Stimulated activated CD4-positive, alpha-beta T cell treated with anti-CD3 and anti-CD28 coated beads, Interleukin-12 subunit alpha, Interleukin-12 subunit beta, amount 100 ng/mL, for 48 hours (primary cell): ENCODE measurements around the gene SBF2.
"Not testable (repeated sequence)": the region's sequence is repeated elsewhere in the genome, so short reads cannot be mapped to it uniquely, and the experiment has no call there.

Source experiments
- DNase-seq, 3 donors: peaks; one replicate each; pipeline ENCODE4 v3.0.0-alpha.2; 2020; ENCODE audit warnings: low read depth in 2 of 3, low spot score in 1 of 3

The SBF2 gene

GRCh38 chr11:9758637-9759518, 535.1 kb downstream of the SBF2 start:
- DNase-seq, result peak; percentile 32 to 57 (median 46)

GRCh38 chr11:9757809-9758636, 536.0 kb downstream of the SBF2 start:
- DNase-seq, result peak; percentile 85 to 93 (median 87)

DNA sequence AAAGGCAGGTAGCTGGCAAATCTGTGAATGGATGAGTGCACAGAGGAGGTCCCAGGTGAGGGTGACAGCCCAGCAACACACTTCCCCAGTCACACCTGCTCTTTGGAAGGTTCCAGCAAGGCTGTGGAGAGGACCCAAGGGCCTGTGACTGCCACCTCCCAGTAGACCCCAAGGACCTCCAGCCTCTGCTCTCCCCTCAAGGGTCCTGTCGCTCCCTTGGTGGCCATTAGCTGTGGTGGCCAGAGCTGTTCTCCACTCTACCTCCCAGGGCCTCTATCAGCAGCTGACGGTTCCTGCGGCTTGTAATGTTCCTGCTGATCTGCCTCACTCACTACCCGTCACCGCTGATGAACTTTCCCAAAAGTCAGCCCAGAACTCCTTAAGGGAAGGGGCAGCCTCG, 537.1 kb downstream of the SBF2 start:
- DNase-seq, result no peak

DNA sequence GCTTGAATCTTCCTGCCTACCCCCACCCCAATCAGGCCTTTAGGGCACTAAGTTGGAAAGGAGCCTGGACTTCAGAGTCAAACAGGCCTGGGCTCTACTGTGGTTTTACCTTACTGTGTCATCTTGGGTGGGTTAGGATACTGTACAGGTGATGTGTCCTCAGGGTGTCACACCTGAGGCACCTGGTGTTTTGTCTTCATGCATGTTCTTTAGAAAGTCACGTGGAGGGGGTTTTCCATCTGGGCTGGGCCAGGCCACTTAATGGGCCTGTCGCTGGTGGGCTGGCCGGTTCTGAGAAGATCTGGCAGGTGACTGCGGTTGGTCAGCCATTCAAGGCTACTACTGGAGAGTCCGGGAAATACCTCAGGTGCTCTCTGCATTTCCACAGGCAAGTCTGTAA, 537.6 kb downstream of the SBF2 start:
- DNase-seq, result no peak

GRCh38 chr11:9755561-9756185, 538.3 kb downstream of the SBF2 start:
- DNase-seq, result no peak

DNA sequence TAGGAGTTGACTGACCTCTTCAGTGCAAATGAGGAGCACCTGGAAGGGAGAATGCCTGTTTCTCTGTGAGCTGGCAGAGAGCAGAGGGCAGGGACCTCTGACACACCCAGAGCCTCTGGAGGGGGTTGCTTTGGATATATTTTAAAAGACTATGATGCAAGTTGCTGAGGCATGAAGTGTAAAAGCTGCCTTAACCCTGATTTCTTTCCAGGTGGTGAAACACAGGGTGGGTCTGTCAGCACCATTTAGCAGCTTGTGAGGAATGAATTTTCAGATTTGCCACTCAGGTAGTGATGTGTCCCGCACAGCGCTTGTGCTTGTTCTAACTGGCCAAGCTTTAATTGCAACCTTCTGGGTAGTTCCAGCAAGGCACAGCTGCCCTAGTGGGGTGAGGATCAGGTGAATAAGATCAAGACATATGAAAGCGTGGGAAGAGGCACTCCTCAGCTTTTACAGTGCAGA, 540.0 kb downstream of the SBF2 start:
- no peak for DNase-seq

- DNase-seq, result no peak
Observed at GRCh38 chr11:9753021-9753420, 541.0 kb downstream of the SBF2 start.

- DNase-seq, result no peak
Observed at GRCh38 chr11:9752091-9752490, 541.9 kb downstream of the SBF2 start.

DNA sequence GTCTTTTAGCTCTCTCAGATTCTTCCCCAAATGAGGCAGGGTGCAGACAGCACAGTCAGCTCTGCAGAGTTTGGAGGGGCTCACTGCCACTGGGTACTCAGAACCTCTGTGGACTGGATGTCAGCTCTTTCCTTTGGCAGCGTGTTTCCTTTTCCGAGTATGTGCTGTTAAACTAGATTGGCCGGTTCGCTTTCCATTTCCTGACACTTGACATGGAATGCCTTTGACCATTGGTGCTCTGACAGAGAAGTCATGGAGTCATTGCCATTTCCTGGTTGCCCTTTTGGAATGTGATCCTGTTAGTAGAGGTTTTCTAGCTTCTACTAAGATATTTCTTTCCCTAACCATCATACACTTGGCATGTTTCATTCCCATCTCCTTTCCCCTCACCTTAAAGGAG, 543.5 kb downstream of the SBF2 start:
- no peak for DNase-seq

DNA sequence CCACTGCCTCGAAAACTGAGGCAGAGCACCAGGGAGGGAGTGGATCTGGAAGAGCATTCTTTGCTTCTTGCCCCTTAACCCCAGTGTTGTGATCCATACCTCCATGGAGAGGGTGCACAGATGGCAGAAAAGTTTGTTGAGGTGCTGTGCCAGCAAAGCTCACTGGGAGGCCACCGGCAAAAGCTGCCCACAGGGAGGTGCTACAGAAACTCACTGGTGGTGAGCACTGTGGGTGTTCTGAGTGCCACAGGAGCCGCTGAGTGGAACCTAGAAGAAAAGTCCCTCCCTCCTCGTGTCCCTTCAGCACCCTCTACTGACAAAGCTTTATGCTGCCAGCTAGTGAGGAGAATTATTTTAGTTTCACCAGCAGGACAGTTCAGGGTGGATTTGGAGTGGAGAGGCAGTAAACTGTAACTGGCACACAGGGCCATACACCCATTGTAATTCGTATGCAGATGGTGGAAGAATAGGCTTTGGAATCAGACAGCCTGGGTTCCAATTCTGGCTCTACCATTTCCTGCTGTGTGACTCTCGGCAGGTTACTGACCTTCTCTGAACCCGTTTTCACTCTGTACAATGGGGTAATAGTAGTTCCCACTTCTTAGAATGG, 545.6 kb downstream of the SBF2 start:
- peak; percentile 52 to 55 (median 53) for DNase-seq

DNA sequence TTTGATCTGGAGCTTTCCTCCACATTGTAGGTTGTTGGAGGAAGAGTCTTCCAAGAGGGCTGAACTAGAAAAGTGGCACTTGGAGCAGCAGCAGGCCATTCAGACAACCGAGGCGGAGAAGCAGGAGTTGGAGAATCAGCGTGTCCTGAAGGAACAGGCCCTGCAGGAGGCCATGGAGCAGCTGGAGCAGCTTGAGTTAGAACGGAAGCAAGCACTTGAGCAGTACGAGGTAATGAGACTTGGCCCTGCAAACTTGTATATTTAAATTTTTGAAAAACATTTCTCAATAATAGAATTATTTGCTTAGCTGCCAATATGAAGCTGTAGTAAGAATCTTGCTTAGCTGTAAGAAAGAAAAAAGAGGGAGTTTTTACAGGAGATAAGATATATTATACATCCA, 546.2 kb downstream of the SBF2 start:
- DNase-seq, result no peak

DNA sequence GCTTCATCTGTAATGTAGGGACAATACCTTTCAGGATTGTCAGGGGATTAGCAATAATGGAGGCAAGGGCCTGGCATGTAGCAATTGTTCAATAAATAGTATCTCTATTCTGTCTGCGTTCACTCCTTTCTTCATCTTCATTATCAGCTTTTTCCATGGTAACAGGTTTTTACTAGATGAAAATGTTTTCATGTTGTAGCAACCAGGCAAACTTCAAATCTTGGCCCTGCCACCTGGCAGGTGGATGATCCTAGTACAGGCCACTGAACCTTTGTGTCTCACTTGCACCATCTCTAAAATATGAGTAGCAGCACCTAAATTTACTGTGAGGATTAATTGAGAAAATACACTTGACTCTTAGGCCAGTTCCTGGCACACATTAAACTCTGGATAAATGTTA, 546.8 kb downstream of the SBF2 start:
- DNase-seq, result no peak

GRCh38 chr11:9745411-9746211, 548.4 kb downstream of the SBF2 start:
- no peak for DNase-seq

DNA sequence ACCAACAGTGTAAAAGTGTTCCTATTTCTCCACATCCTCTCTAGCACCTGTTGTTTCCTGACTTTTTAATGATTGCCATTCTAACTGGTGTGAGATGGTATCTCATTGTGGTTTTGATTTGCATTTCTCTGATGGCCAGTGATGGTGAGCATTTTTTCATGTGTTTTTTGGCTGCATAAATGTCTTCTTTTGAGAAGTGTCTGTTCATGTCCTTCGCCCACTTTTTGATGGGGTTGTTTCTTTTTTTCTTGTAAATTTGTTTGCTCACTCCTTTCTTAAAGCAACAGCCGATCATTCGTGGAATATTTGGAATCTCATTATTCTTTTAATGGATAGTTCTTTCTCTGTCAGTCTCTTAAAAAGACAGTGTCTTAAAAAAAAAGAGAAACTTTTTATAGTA, 550.5 kb downstream of the SBF2 start:
- not testable (repeated sequence) for DNase-seq

DNA sequence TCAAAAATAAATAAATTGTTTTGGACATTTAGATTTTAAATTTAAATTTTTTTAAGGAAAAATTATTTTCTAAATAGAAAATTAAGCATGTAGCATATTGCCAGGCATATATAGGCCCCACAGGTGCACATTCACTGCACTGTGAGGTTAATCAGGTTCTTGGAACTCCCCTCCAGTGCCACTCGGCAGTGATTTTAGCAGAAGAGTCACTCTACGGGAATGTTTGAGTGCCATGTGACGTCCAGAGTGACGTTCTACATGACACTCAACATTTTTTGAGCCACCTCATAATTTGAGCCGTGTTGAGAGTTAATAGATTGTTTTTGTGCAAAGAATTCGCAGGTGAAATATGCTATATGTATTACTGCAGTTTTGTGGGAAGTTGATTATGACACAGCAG, 552.8 kb downstream of the SBF2 start:
- no peak for DNase-seq

GRCh38 chr11:9740202-9740883, 553.7 kb downstream of the SBF2 start:
- no peak for DNase-seq

DNA sequence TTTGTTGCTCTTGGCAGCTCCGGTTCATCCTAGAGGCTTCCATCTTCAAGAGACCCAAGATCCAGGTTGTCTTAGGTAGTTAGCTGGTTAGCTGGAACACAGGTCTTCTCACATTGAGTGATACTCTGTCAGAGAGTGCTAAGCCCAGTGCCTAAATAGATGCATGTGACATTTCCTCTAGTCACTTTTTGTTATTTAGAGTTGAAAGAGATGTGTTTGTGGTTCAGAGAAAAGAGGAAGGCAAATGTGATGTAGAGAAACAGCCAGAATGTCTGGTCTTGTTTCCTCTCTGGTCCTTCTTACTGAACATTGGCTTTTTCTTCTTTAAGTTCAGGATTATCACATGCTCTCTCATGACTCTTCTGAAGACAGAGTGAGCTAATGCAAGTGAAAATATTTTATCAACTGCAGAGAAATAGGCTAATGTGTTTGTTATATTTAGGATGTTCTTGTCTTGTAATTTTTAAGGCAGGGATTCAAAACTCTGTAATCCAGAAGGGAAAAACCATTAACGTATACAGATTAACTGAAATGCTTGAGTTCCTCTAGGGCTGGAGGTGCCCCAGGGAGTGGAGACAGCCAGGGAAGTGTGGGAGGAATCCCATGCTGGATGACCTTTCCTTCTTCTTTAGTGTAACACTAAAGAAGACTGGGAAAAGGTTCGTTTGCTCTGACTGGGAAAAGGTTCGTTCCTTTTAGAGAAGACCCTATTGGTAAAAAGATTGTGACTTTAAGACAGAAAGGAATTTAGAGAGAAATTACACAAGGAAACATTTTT, 554.7 kb downstream of the SBF2 start:
- no peak for DNase-seq

DNA sequence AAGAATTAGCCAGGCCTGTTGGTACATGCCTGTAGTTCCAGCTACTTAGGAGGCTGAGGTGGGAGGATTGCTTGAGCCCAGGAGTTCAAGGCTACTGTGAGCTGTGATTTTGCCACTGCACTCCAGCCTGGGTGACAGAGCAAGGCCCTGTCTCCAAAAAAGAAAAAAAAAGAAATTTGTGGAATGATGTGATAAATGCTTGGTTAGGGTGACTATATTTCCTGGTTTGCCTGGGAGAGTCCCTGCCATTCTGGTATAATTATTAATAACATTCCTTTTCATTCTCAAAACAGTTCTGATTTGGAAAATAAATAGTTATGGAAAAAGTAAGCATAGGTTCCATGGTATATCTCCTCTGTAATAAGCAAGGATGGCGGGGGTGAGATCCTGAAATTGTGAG, 555.3 kb downstream of the SBF2 start:
- DNase-seq, result no peak

DNA sequence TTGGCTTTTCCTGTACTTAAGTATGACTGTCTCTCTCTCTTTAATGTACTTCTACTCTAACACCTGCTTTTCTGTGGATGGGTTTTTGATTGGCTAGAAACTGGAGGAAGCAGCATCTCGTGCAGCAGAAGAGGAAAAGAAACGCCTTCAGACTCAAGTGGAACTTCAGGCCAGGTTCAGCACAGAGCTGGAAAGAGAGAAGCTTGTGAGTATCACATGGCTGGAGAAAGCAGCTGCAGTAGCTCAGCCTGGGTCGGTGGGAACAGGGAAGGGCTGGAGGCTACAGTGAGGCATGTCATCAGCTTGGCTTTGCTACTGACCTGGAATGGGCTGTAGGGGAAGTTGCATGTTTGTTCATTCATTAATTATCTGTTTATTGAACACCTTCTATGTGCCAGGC, 555.9 kb downstream of the SBF2 start:
- no peak for DNase-seq
